K562 (cell line): ENCODE data around the gene RBM20.

Experiments
- BHLHE40 ChIP-seq: IDR thresholded peaks from 2 replicates; pipeline ENCODE4 v1.6.1; 2011; ENCODE audit warnings: low read length, improper control_type of control experiment
- CBX5 ChIP-seq: IDR thresholded peaks from 2 replicates; pipeline ENCODE4 v1.6.1; 2014; ENCODE audit warnings: low read depth, borderline replicate concordance
- CTCF ChIP-seq, 3 experiments: IDR thresholded peaks in 2 of 3; conservative IDR thresholded peaks in 1 of 3; 2 replicates each; pipeline ENCODE4 v1.5.1; 2011 to 2012; ENCODE audit warnings: low read length in 3 of 3, mild to moderate bottlenecking in 3 of 3, control low read depth in 2 of 3, improper control_type of control experiment in 1 of 3, inconsistent platforms in 1 of 3, low read depth in 1 of 3, mixed read lengths in 1 of 3, moderate library complexity in 1 of 3; ENCODE audit not compliant: insufficient read depth in 2 of 3
- ESRRA ChIP-seq: fragments of 450-650 bp; IDR thresholded peaks from 2 replicates; pipeline ENCODE4 v1.6.1; 2014; ENCODE audit warnings: low read depth, mild to moderate bottlenecking, moderate library complexity, borderline replicate concordance
- ETV5 ChIP-seq: sonication (generic); formaldehyde crosslinking; IDR thresholded peaks from 2 replicates; pipeline ENCODE4 v1.4.0; 2020; ENCODE audit warnings: low read depth, mild to moderate bottlenecking, missing genetic modification reagents
- MCM5 ChIP-seq: fragments of 450-650 bp; IDR thresholded peaks from 2 replicates; pipeline ENCODE4 v1.6.1; 2016; ENCODE audit warnings: low read depth
- PHB2 ChIP-seq: fragments of 450-650 bp; IDR thresholded peaks from 2 replicates; pipeline ENCODE4 v1.6.1; 2017; ENCODE audit warnings: low read depth
- RAD21 ChIP-seq, 2 experiments: fragments of 250-450 bp in 1 of 2; fragments of 450-650 bp in 1 of 2; sonication (Bioruptor Pico) in 1 of 2; formaldehyde crosslinking in 1 of 2; IDR thresholded peaks in 1 of 2; conservative IDR thresholded peaks in 1 of 2; 2 replicates each; pipeline versions ENCODE4 v1.4.0 to v1.8.0; 2020 to 2022; ENCODE audit warnings: mild to moderate bottlenecking in 2 of 2, moderate library complexity in 1 of 2
- SMAD1 ChIP-seq: fragments of 150-350 bp; IDR thresholded peaks from 2 replicates; pipeline ENCODE4 v1.6.1; 2014; ENCODE audit warnings: low read length, low read depth; ENCODE audit not compliant: partially characterized antibody
- TAF1 ChIP-seq: IDR thresholded peaks from 2 replicates; pipeline ENCODE4 v1.6.1; 2011; ENCODE audit warnings: mild to moderate bottlenecking, low read length, moderate library complexity; ENCODE audit not compliant: insufficient read depth, control insufficient read depth, severe bottlenecking; ENCODE audit errors: extremely low read depth
- TARDBP ChIP-seq: fragments of 450-650 bp; IDR thresholded peaks from 2 replicates; pipeline ENCODE4 v1.6.1; 2016
- ZNF263 ChIP-seq: sonication (generic); formaldehyde crosslinking; IDR thresholded peaks from 2 replicates; pipeline ENCODE4 v1.8.0; 2022; ENCODE audit warnings: mild to moderate bottlenecking, missing genetic modification reagents, borderline replicate concordance
- ZNF79 ChIP-seq: fragments of 250-450 bp; sonication (Bioruptor Pico); IDR thresholded peaks from 2 replicates; pipeline ENCODE4 v1.4.0; 2020; ENCODE audit warnings: low read depth, mild to moderate bottlenecking, moderate library complexity
- TF ChIP-seq, protein P1 (sequence below): fragments of 250-450 bp; sonication (Bioruptor Pico); IDR thresholded peaks from 2 replicates; pipeline ENCODE4 v1.5.0; 2020; ENCODE audit warnings: mild to moderate bottlenecking, borderline replicate concordance

GRCh38 chr10:110789604-110790433 lies 145.7 kb downstream of the RBM20 start:
- TF ChIP-seq BHLHE40 (no peak), ETV5 (CRISPR knock-in tag) (no peak), ZNF263 (no peak), ZNF79 (no peak), CTCF (IDR thresholded peaks at IDR 0.05 in 2 of 3, conservative IDR thresholded peaks at IDR 0.05 in 1 of 3; ENCODE audit: insufficient read depth in 2 of 3, low read depth in 1 of 3, low read length in 3 of 3) (no peak), SMAD1 (no peak), RAD21 (CRISPR knock-in tag; conservative IDR thresholded peaks at IDR 0.05 in 1 of 2, IDR thresholded peaks at IDR 0.05 in 1 of 2) (no peak), MCM5 (no peak), TARDBP (no peak), ESRRA (no peak), PHB2 (no peak), CBX5 (no peak), TAF1 (no peak)
- TF ChIP-seq, protein P1, sequence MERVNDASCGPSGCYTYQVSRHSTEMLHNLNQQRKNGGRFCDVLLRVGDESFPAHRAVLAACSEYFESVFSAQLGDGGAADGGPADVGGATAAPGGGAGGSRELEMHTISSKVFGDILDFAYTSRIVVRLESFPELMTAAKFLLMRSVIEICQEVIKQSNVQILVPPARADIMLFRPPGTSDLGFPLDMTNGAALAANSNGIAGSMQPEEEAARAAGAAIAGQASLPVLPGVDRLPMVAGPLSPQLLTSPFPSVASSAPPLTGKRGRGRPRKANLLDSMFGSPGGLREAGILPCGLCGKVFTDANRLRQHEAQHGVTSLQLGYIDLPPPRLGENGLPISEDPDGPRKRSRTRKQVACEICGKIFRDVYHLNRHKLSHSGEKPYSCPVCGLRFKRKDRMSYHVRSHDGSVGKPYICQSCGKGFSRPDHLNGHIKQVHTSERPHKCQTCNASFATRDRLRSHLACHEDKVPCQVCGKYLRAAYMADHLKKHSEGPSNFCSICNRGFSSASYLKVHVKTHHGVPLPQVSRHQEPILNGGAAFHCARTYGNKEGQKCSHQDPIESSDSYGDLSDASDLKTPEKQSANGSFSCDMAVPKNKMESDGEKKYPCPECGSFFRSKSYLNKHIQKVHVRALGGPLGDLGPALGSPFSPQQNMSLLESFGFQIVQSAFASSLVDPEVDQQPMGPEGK = no peak
